ENCODE results near the gene TLE5.

Gene TLE5

GRCh38 chr19:3062165-3063105 is at the start of gene TLE5:
TSS of gene TLE5 (minus strand) at chr19:3062495. CDS start at chr19:3062200, 295 bp downstream.
- Histone ChIP-seq H3K9ac (peak within 1 kb of the TSS; percentile 86 to 98 (median 95)), H3K4me3 (peak within 1 kb of the TSS; percentile 77 to 94 (median 86)), H3K4me2 (peak within 1 kb of the TSS; percentile 83 to 98 (median 93)), H3K36me3 (peaks cover 27 to 34% (median 28%) of the 10 kb centered on the region in 11 experiments), H3K27me3 (no peaks in the 10 kb centered on the region), H3K4me1 (peaks cover 60 to 84% (median 75%) of the 10 kb centered on the region in 10 experiments), H4K20me1 (peaks cover 30 to 39% (median 37%) of the 10 kb centered on the region in 11 experiments), H3K27ac (peak within 1 kb of the TSS; percentile 85 to 96 (median 94)), H3K9me3 (replicated peaks in 1 of 11) (no peaks in the 10 kb centered on the region)
- no peak for TF ChIP-seq Cebpa-rat (IDR thresholded peaks at IDR 0.05)

GRCh38 chr19:3111586-3112247 is 49.4 kb upstream of the TLE5 start:
- Histone ChIP-seq H3K36me3 (peaks cover 0 to 30% (median 6%) of the 10 kb centered on the region in 11 experiments; a peak in 10 of 22 replicates), H4K20me1 (peaks cover 12 to 94% (median 47%) of the 10 kb centered on the region in 11 experiments; a peak in 17 of 22 replicates), H3K9ac (peak overlapping the region in 6 of 11 experiments; percentile 18 to 67 (median 58); a peak in 8 of 22 replicates), H3K4me1 (peaks cover 37 to 97% (median 93%) of the 10 kb centered on the region in 10 experiments), H3K4me2 (peak overlapping the region; percentile 73 to 99 (median 86)), H3K9me3 (replicated peaks in 1 of 11) (no peaks in the 10 kb centered on the region), H3K4me3 (no peak overlapping the region; a peak in 1 of 20 replicates), H3K27ac (peak overlapping the region in 8 of 11 experiments; percentile 11 to 72 (median 61); a peak in 12 of 22 replicates), H3K27me3 (peaks cover 0 to 19% (median 0%) of the 10 kb centered on the region in 11 experiments; a peak in 3 of 22 replicates)
- no peak for TF ChIP-seq Cebpa-rat (IDR thresholded peaks at IDR 0.05)

GRCh38 chr19:3110126-3110825 is 48.0 kb upstream of the TLE5 start:
- Histone ChIP-seq H3K4me1 (peaks cover 37 to 100% (median 99%) of the 10 kb centered on the region in 10 experiments), H3K9ac (peak overlapping the region in 8 of 11 experiments; percentile 11 to 57 (median 48); a peak in 12 of 22 replicates), H3K36me3 (peaks cover 0 to 27% (median 6%) of the 10 kb centered on the region in 11 experiments; a peak in 10 of 22 replicates), H4K20me1 (peaks cover 25 to 100% (median 61%) of the 10 kb centered on the region in 11 experiments; a peak in 19 of 22 replicates), H3K4me3 (peak overlapping the region in 5 of 10 experiments; percentile 6 to 45 (median 24); a peak in 5 of 20 replicates), H3K4me2 (peak overlapping the region; percentile 77 to 99 (median 91)), H3K27ac (peak overlapping the region in 7 of 11 experiments; percentile 18 to 65 (median 45); a peak in 10 of 22 replicates), H3K27me3 (peaks cover 0 to 19% (median 0%) of the 10 kb centered on the region in 11 experiments; a peak in 3 of 22 replicates), H3K9me3 (replicated peaks in 1 of 11) (no peaks in the 10 kb centered on the region)
- 0 out of 22 replicates have a peak, but pooled peaks of 1 of the 11 experiments have one; percentile 10 for TF ChIP-seq Cebpa-rat (IDR thresholded peaks at IDR 0.05)

GRCh38 chr19:3109491-3109890 is 47.2 kb upstream of the TLE5 start:
- H3K27me3 ChIP-seq = peaks cover 0 to 19% (median 0%) of the 10 kb centered on the region in 11 experiments; a peak in 3 of 22 replicates
- H3K9ac ChIP-seq = peak overlapping the region in 5 of 11 experiments; percentile 47 to 57 (median 50); a peak in 5 of 22 replicates
- H4K20me1 ChIP-seq = peaks cover 28 to 100% (median 67%) of the 10 kb centered on the region in 11 experiments; a peak in 19 of 22 replicates
- no peak overlapping the region for H3K4me3 ChIP-seq
- H3K27ac ChIP-seq = peak overlapping the region in 4 of 11 experiments; percentile 45 to 65 (median 58); a peak in 8 of 22 replicates
- H3K36me3 ChIP-seq = peaks cover 0 to 19% (median 6%) of the 10 kb centered on the region in 11 experiments; a peak in 10 of 22 replicates
- no peaks in the 10 kb centered on the region for H3K9me3 ChIP-seq (replicated peaks in 1 of 11)
- TF ChIP-seq Cebpa-rat (IDR thresholded peaks at IDR 0.05) = no peak
- H3K4me2 ChIP-seq = peak overlapping the region; percentile 77 to 99 (median 91)
- H3K4me1 ChIP-seq = peaks cover 40 to 100% (median 99%) of the 10 kb centered on the region in 10 experiments

GRCh38 chr19:3108775-3109174 is 46.5 kb upstream of the TLE5 start:
- Histone ChIP-seq H3K4me3 (no peak overlapping the region), H3K27ac (peak overlapping the region in 4 of 11 experiments; percentile 30 to 65 (median 50); a peak in 6 of 22 replicates), H3K4me2 (peak overlapping the region; percentile 77 to 99 (median 91)), H3K9ac (0 out of 22 replicates have a peak overlapping the region, but pooled peaks of 3 of the 11 experiments have one; percentile 24 to 48 (median 47)), H4K20me1 (peaks cover 32 to 100% (median 69%) of the 10 kb centered on the region in 11 experiments; a peak in 19 of 22 replicates), H3K27me3 (peaks cover 0 to 19% (median 0%) of the 10 kb centered on the region in 11 experiments; a peak in 3 of 22 replicates), H3K4me1 (peaks cover 48 to 100% (median 99%) of the 10 kb centered on the region in 10 experiments), H3K36me3 (peaks cover 0 to 13% (median 5%) of the 10 kb centered on the region in 11 experiments; a peak in 9 of 22 replicates), H3K9me3 (replicated peaks in 1 of 11) (no peaks in the 10 kb centered on the region)
- no peak for TF ChIP-seq Cebpa-rat (IDR thresholded peaks at IDR 0.05)

GRCh38 chr19:3107658-3108057 is 45.4 kb upstream of the TLE5 start:
- peak overlapping the region in 4 of 11 experiments; percentile 9 to 47 (median 36); a peak in 4 of 22 replicates for H3K27ac ChIP-seq
- H3K36me3 ChIP-seq = peaks cover 0 to 6% (median 0%) of the 10 kb centered on the region in 11 experiments; a peak in 1 of 22 replicates
- peak overlapping the region in 9 of 11 experiments; percentile 84 to 99 (median 92); a peak in 17 of 22 replicates for H3K4me2 ChIP-seq
- no peak for TF ChIP-seq Cebpa-rat (IDR thresholded peaks at IDR 0.05)
- H3K9ac ChIP-seq = peak overlapping the region in 5 of 11 experiments; percentile 2 to 52 (median 15); a peak in 7 of 22 replicates
- H3K9me3 ChIP-seq (replicated peaks in 1 of 11) = no peaks in the 10 kb centered on the region
- peaks cover 39 to 99% (median 70%) of the 10 kb centered on the region in 11 experiments; a peak in 21 of 22 replicates for H4K20me1 ChIP-seq
- no peak overlapping the region for H3K4me3 ChIP-seq
- H3K4me1 ChIP-seq = peaks cover 53 to 100% (median 99%) of the 10 kb centered on the region in 10 experiments
- H3K27me3 ChIP-seq = peaks cover 0 to 13% (median 0%) of the 10 kb centered on the region in 11 experiments; a peak in 3 of 22 replicates

GRCh38 chr19:3106509-3107141 is 44.3 kb upstream of the TLE5 start:
- Histone ChIP-seq H4K20me1 (peaks cover 49 to 99% (median 81%) of the 10 kb centered on the region in 11 experiments), H3K9ac (no peak overlapping the region), H3K27me3 (peaks cover 0 to 5% (median 0%) of the 10 kb centered on the region in 11 experiments; a peak in 2 of 22 replicates), H3K4me2 (peak overlapping the region in 8 of 11 experiments; percentile 84 to 99 (median 92); a peak in 16 of 22 replicates), H3K4me1 (peaks cover 47 to 100% (median 99%) of the 10 kb centered on the region in 10 experiments), H3K9me3 (replicated peaks in 1 of 11) (no peaks in the 10 kb centered on the region), H3K36me3 (peaks cover 0 to 5% (median 0%) of the 10 kb centered on the region in 11 experiments; a peak in 1 of 22 replicates), H3K27ac (0 out of 22 replicates have a peak overlapping the region, but pooled peaks of 1 of the 11 experiments have one; percentile 15), H3K4me3 (no peak overlapping the region)
- no peak for TF ChIP-seq Cebpa-rat (IDR thresholded peaks at IDR 0.05)
